ENCODE measurements around the gene DEDD2.

GRCh38 chr19:42178791-42179674 is 38.4 kb downstream of the DEDD2 start:
- no peak for TF ChIP-seq CTCF (IDR thresholded peaks at IDR 0.05)
- no peak for TF ChIP-seq POLR2A (IDR thresholded peaks at IDR 0.05)

All from esophagus squamous epithelium (tissue), 4 donors.